ENCODE measurements around the gene KRTAP22-1. TPM values are rescaled to one million over a fixed set of nuclear protein-coding genes. Genes with fewer than 3 reads are reported as not detected.

Gene KRTAP22-1
- total and polyA plus RNA-seq, 2 of the 13 experiments (the other 11 are each of a cell fraction or from before 2014, with no cell fraction given) = not detected

DNA sequence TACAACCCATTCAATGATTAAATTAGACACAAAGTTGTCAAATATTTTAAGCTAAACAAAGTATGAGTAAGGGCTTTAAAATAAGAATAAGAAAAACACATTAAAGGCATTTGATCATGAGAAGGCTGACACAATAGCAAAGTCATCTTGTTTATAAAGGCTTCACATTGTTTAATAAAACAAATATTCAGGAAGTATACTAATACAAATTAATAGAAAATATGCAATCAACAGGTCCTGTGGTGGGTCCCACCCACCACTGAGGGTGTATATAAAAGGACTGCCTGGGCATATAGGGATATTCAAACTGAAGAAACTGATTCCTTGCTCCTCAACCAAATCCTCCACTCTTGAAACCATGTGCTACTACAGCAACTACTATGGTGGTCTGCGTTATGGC, 34.0 kb downstream of the KRTAP22-1 start, which contains the start of gene KRTAP20-2:
Gene KRTAP20-2 (plus strand): TSS at position 301 of the 400 bp plus-strand sequence. CDS start 58 bp downstream, at position 359.
- peaks cover 83% of the 10 kb centered on the region for H3K9me3 ChIP-seq (ENCODE audit: low read length)
- 0% methylated on average over 1 of the region's 1 CpG for WGBS (ENCODE audit: low lambda C conversion rate)
- no peak within 1 kb of the TSS for H3K4me3 ChIP-seq (replicated peaks in 1 of 3; ENCODE audit: insufficient read depth in 1 of 3, low read depth in 2 of 3, low read length in 3 of 3)
- H3K27ac ChIP-seq (ENCODE audit: extremely low read length, insufficient read depth, low read length) = no peak within 1 kb of the TSS
- H4K20me1 ChIP-seq (ENCODE audit: insufficient read depth, low read length) = no peaks in the 10 kb centered on the region
- ChIA-PET CTCF (ENCODE audit: low intra/inter-chr PET ratio, low total read pairs) (no interaction called here), POLR2A (no interaction called here)
- H3K4me2 ChIP-seq (ENCODE audit: low read depth, low read length) = no peak within 1 kb of the TSS
- BruUV-seq (replicated peaks) = no TSS peak
- in situ Hi-C loops (cut with HindIII; ENCODE audit: extremely low pct_ligation_motif_present, low pct_unique_long_range_greater_than_20kb) = no loop called here
- H3K9ac ChIP-seq (ENCODE audit: insufficient read depth, low read depth, low read length) = no peak within 1 kb of the TSS
- H3K36me3 ChIP-seq (replicated peaks in 1 of 2; ENCODE audit: control insufficient read depth in 1 of 2, insufficient read depth in 2 of 2, low read length in 2 of 2) = no peaks in the 10 kb centered on the region
- FAIRE-seq (no peak), DNase-seq (ENCODE audit: low spot score) (no peak), ATAC-seq (no peak)
- H3K27me3 ChIP-seq (ENCODE audit: control insufficient read depth in 1 of 2, insufficient read depth in 2 of 2, low read length in 2 of 2) = no peaks in the 10 kb centered on the region
- H3K79me2 ChIP-seq (ENCODE audit: insufficient read depth, low read length) = no peaks in the 10 kb centered on the region
- no peak within 1 kb of the TSS for H2AFZ ChIP-seq (ENCODE audit: low read length)
- H3K4me1 ChIP-seq (ENCODE audit: insufficient read depth, low read length) = no peaks in the 10 kb centered on the region
- intact Hi-C loops (cut with micrococcal nuclease; ENCODE audit: unreplicated experiment) = no loop called here
- TF ChIP-seq ZFX (CRISPR knock-in tag; IDR thresholded peaks at IDR 0.05; ENCODE audit: low read depth) (no peak), ZNF792 (CRISPR knock-in tag; IDR thresholded peaks at IDR 0.05) (no peak), HOXA9 (CRISPR knock-in tag; IDR thresholded peaks at IDR 0.05; ENCODE audit: borderline replicate concordance) (no peak), SALL1 (CRISPR knock-in tag; IDR thresholded peaks at IDR 0.05) (no peak), MTA1 (CRISPR knock-in tag; IDR thresholded peaks at IDR 0.05; ENCODE audit: borderline replicate concordance) (no peak), HNF1A (IDR thresholded peaks at IDR 0.05; ENCODE audit: low read depth) (no peak), HNF1A (CRISPR knock-in tag; IDR thresholded peaks at IDR 0.05; ENCODE audit: borderline replicate concordance) (no peak), ARHGAP35 (CRISPR knock-in tag; IDR thresholded peaks at IDR 0.05; ENCODE audit: borderline replicate concordance) (no peak), ZNF878 (CRISPR knock-in tag; IDR thresholded peaks at IDR 0.05) (no peak)
- TF ChIP-seq, protein P1, sequence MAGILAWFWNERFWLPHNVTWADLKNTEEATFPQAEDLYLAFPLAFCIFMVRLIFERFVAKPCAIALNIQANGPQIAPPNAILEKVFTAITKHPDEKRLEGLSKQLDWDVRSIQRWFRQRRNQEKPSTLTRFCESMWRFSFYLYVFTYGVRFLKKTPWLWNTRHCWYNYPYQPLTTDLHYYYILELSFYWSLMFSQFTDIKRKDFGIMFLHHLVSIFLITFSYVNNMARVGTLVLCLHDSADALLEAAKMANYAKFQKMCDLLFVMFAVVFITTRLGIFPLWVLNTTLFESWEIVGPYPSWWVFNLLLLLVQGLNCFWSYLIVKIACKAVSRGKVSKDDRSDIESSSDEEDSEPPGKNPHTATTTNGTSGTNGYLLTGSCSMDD (CRISPR knock-in tag; IDR thresholded peaks at IDR 0.05) = no peak
- TF ChIP-seq, protein P2, sequence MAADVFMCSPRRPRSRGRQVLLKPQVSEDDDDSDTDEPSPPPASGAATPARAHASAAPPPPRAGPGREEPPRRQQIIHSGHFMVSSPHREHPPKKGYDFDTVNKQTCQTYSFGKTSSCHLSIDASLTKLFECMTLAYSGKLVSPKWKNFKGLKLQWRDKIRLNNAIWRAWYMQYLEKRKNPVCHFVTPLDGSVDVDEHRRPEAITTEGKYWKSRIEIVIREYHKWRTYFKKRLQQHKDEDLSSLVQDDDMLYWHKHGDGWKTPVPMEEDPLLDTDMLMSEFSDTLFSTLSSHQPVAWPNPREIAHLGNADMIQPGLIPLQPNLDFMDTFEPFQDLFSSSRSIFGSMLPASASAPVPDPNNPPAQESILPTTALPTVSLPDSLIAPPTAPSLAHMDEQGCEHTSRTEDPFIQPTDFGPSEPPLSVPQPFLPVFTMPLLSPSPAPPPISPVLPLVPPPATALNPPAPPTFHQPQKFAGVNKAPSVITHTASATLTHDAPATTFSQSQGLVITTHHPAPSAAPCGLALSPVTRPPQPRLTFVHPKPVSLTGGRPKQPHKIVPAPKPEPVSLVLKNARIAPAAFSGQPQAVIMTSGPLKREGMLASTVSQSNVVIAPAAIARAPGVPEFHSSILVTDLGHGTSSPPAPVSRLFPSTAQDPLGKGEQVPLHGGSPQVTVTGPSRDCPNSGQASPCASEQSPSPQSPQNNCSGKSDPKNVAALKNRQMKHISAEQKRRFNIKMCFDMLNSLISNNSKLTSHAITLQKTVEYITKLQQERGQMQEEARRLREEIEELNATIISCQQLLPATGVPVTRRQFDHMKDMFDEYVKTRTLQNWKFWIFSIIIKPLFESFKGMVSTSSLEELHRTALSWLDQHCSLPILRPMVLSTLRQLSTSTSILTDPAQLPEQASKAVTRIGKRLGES (CRISPR knock-in tag; IDR thresholded peaks at IDR 0.05; ENCODE audit: borderline replicate concordance) = no peak
- TF ChIP-seq, protein P3, sequence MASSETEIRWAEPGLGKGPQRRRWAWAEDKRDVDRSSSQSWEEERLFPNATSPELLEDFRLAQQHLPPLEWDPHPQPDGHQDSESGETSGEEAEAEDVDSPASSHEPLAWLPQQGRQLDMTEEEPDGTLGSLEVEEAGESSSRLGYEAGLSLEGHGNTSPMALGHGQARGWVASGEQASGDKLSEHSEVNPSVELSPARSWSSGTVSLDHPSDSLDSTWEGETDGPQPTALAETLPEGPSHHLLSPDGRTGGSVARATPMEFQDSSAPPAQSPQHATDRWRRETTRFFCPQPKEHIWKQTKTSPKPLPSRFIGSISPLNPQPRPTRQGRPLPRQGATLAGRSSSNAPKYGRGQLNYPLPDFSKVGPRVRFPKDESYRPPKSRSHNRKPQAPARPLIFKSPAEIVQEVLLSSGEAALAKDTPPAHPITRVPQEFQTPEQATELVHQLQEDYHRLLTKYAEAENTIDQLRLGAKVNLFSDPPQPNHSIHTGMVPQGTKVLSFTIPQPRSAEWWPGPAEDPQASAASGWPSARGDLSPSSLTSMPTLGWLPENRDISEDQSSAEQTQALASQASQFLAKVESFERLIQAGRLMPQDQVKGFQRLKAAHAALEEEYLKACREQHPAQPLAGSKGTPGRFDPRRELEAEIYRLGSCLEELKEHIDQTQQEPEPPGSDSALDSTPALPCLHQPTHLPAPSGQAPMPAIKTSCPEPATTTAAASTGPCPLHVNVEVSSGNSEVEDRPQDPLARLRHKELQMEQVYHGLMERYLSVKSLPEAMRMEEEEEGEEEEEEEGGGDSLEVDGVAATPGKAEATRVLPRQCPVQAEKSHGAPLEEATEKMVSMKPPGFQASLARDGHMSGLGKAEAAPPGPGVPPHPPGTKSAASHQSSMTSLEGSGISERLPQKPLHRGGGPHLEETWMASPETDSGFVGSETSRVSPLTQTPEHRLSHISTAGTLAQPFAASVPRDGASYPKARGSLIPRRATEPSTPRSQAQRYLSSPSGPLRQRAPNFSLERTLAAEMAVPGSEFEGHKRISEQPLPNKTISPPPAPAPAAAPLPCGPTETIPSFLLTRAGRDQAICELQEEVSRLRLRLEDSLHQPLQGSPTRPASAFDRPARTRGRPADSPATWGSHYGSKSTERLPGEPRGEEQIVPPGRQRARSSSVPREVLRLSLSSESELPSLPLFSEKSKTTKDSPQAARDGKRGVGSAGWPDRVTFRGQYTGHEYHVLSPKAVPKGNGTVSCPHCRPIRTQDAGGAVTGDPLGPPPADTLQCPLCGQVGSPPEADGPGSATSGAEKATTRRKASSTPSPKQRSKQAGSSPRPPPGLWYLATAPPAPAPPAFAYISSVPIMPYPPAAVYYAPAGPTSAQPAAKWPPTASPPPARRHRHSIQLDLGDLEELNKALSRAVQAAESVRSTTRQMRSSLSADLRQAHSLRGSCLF (CRISPR knock-in tag; IDR thresholded peaks at IDR 0.05; ENCODE audit: borderline replicate concordance) = no peak
